SK-N-SH treated with all-trans-retinoic acid at 6 μM for 48 hours (cell line): ENCODE results near the gene CATSPER4.

ENCODE experiments used
- ATAC-seq: fragments of 200-7000 bp; cut with Tn5 transposase; 3 replicates; pipeline ENCODE4 v1.9.1; 2020; ENCODE audit warnings: mild to moderate bottlenecking, moderate library complexity
- ARNTL ChIP-seq: fragments of 450-650 bp; formaldehyde crosslinking; IDR thresholded peaks from 2 replicates; pipeline ENCODE4 v1.5.0; 2020; ENCODE audit warnings: low read depth, mild to moderate bottlenecking, moderate library complexity, borderline replicate concordance
- CSDC2 ChIP-seq: fragments of 250-450 bp; sonication (Bioruptor Pico); IDR thresholded peaks from 2 replicates; pipeline ENCODE4 v1.5.0; 2020; ENCODE audit warnings: mild to moderate bottlenecking, moderate library complexity
- CSRNP3 ChIP-seq: fragments of 250-450 bp; sonication (Bioruptor Pico); IDR thresholded peaks from 2 replicates; pipeline ENCODE4 v1.5.1; 2021; ENCODE audit warnings: mild to moderate bottlenecking, moderate library complexity
- ESRRG ChIP-seq: fragments of 250-450 bp; sonication (Bioruptor Pico); IDR thresholded peaks from 2 replicates; pipeline ENCODE4 v1.6.1; 2021; ENCODE audit warnings: mild to moderate bottlenecking
- GLIS3 ChIP-seq: fragments of 250-450 bp; sonication (Bioruptor Pico); IDR thresholded peaks from 2 replicates; pipeline ENCODE4 v1.5.0; 2020; ENCODE audit warnings: mild to moderate bottlenecking, moderate library complexity
- ISL1 ChIP-seq: fragments of 250-450 bp; sonication (Bioruptor Pico); IDR thresholded peaks from 2 replicates; pipeline ENCODE4 v2.1.2; 2022; ENCODE audit warnings: mild to moderate bottlenecking, moderate library complexity
- OSR1 ChIP-seq: fragments of 250-450 bp; sonication (Bioruptor Pico); IDR thresholded peaks from 2 replicates; pipeline ENCODE4 v1.8.0; 2022; ENCODE audit warnings: moderate library complexity, mild to moderate bottlenecking, inconsistent platforms
- PATZ1 ChIP-seq: fragments of 250-450 bp; sonication (Bioruptor Pico); IDR thresholded peaks from 2 replicates; pipeline ENCODE4 v1.8.0; 2020; ENCODE audit warnings: mild to moderate bottlenecking, moderate library complexity, borderline replicate concordance
- POU6F1 ChIP-seq: fragments of 250-450 bp; sonication (Bioruptor Pico); IDR thresholded peaks from 2 replicates; pipeline ENCODE4 v1.8.0; 2021; ENCODE audit warnings: low read depth, mild to moderate bottlenecking, moderate library complexity, borderline replicate concordance
- PPARA ChIP-seq: fragments of 250-450 bp; sonication (Bioruptor Pico); IDR thresholded peaks from 2 replicates; pipeline ENCODE4 v1.5.0; 2020; ENCODE audit warnings: mild to moderate bottlenecking, borderline replicate concordance
- RARB ChIP-seq: fragments of 250-450 bp; sonication (Bioruptor Pico); IDR thresholded peaks from 2 replicates; pipeline ENCODE4 v1.8.0; 2021; ENCODE audit warnings: mild to moderate bottlenecking, moderate library complexity
- SNAI2 ChIP-seq: fragments of 250-450 bp; sonication (Bioruptor Pico); IDR thresholded peaks from 2 replicates; pipeline ENCODE4 v1.5.0; 2020; ENCODE audit warnings: mild to moderate bottlenecking, moderate library complexity
- TOX ChIP-seq: fragments of 250-450 bp; sonication (Bioruptor Pico); IDR thresholded peaks from 2 replicates; pipeline ENCODE4 v1.8.0; 2021; ENCODE audit warnings: mild to moderate bottlenecking, moderate library complexity, borderline replicate concordance
- TSHZ2 ChIP-seq: fragments of 250-450 bp; sonication (Bioruptor Pico); IDR thresholded peaks from 2 replicates; pipeline ENCODE4 v1.5.0; 2020; ENCODE audit warnings: mild to moderate bottlenecking, moderate library complexity
- ZC3H10 ChIP-seq: fragments of 250-450 bp; sonication (Bioruptor Pico); IDR thresholded peaks from 2 replicates; pipeline ENCODE4 v1.5.1; 2021; ENCODE audit warnings: mild to moderate bottlenecking, moderate library complexity
- ZFP3 ChIP-seq: fragments of 250-450 bp; sonication (Bioruptor Pico); IDR thresholded peaks from 2 replicates; pipeline ENCODE4 v1.5.0; 2020; ENCODE audit warnings: mild to moderate bottlenecking, moderate library complexity
- ZFP30 ChIP-seq: fragments of 450-650 bp; formaldehyde crosslinking; IDR thresholded peaks from 2 replicates; pipeline ENCODE4 v1.5.0; 2022; ENCODE audit warnings: mild to moderate bottlenecking, moderate library complexity
- ZNF565 ChIP-seq: fragments of 450-650 bp; formaldehyde crosslinking; conservative IDR thresholded peaks from 2 replicates; pipeline ENCODE4 v1.5.0; 2020; ENCODE audit warnings: low read depth, mild to moderate bottlenecking, moderate library complexity
- ZNF70 ChIP-seq: fragments of 450-650 bp; formaldehyde crosslinking; IDR thresholded peaks from 2 replicates; pipeline ENCODE4 v1.5.0; 2020; ENCODE audit warnings: mild to moderate bottlenecking, moderate library complexity
- ZNF8 ChIP-seq: fragments of 450-650 bp; formaldehyde crosslinking; IDR thresholded peaks from 2 replicates; pipeline ENCODE4 v1.5.0; 2020; ENCODE audit warnings: mild to moderate bottlenecking, moderate library complexity
- TF ChIP-seq, protein P1 (sequence below): fragments of 250-450 bp; sonication (Bioruptor Pico); IDR thresholded peaks from 2 replicates; pipeline ENCODE4 v1.5.1; 2020; ENCODE audit warnings: low read depth, mild to moderate bottlenecking, moderate library complexity

Gene CATSPER4

GRCh38 chr1:26213335-26213905, 23.0 kb downstream of the CATSPER4 start:
- TF ChIP-seq PATZ1 (no peak), ZNF70 (CRISPR knock-in tag) (no peak), RARB (CRISPR knock-in tag) (no peak), OSR1 (no peak), CSRNP3 (CRISPR knock-in tag) (no peak), TSHZ2 (CRISPR knock-in tag) (no peak), ZC3H10 (CRISPR knock-in tag) (no peak), ZNF8 (CRISPR knock-in tag) (no peak), ZFP3 (CRISPR knock-in tag) (no peak), TOX (CRISPR knock-in tag) (no peak), POU6F1 (no peak), ZNF565 (CRISPR knock-in tag) (no peak), ZFP30 (CRISPR knock-in tag) (no peak), ISL1 (no peak)
- TF ChIP-seq, protein P1, sequence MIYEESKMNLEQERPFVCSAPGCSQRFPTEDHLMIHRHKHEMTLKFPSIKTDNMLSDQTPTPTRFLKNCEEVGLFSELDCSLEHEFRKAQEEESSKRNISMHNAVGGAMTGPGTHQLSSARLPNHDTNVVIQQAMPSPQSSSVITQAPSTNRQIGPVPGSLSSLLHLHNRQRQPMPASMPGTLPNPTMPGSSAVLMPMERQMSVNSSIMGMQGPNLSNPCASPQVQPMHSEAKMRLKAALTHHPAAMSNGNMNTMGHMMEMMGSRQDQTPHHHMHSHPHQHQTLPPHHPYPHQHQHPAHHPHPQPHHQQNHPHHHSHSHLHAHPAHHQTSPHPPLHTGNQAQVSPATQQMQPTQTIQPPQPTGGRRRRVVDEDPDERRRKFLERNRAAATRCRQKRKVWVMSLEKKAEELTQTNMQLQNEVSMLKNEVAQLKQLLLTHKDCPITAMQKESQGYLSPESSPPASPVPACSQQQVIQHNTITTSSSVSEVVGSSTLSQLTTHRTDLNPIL (CRISPR knock-in tag), result no peak
- ATAC-seq, result no peak

DNA sequence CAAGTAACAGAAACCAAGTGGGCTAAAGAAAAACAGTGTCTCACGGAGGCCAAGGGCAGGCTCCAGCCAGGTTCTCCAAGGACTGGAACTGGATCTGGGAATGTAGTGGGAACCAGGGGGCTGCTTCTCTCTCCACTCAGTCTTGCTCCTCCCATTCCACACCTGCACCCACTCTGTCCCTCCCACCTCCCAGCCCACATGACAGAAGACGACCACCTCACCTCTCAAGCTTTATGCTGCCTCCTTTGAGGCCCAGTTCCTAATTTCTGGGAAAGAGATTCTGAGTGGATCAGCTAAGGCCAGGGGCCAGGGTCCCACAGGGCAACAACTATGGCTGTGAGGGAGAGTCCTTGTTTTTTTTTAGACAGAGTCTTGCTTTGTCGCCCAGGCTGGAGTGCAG, 24.8 kb downstream of the CATSPER4 start:
- no peak for ATAC-seq

DNA sequence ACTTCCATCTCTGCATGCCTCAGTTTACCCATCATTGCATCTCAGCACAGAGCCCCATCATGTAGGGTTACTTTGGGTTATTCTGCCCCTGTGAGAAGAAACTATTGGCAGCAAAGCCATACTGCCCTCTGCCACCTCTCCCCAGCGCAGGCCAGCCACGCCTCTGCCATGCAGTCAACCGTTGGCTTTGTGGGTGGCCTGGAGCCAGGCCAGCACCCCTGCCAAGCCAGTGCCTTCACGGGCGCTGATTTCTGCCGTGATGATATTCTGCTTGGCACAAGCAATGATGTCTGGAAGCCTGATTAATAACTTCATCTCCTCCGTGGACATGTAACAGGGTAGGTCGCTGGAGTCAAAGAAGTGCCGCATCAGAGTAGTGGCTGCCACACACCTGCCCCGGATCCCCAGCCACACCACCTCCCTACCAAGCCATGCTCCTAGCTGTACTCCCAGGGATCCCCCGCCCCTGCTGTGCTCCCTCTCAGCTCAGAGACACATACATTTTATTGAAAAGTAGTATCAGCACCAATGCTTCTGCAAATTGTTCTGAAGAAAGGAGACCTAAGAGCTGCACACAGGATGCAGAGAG, 28.6 kb downstream of the CATSPER4 start:
- TF ChIP-seq GLIS3 (no peak), SNAI2 (CRISPR knock-in tag) (no peak), PPARA (CRISPR knock-in tag) (no peak), CSDC2 (no peak), ZNF8 (CRISPR knock-in tag) (no peak), RARB (CRISPR knock-in tag) (no peak), ZNF70 (CRISPR knock-in tag) (no peak), ISL1 (no peak)
- TF ChIP-seq, protein P1 (CRISPR knock-in tag), result no peak
- no peak for ATAC-seq

More for the DNA sequence above, 24.8 kb downstream of the CATSPER4 start:
- TF ChIP-seq ZFP30 (CRISPR knock-in tag) (no peak), GLIS3 (no peak), ZC3H10 (CRISPR knock-in tag) (no peak), ARNTL (CRISPR knock-in tag) (no peak), ZNF565 (CRISPR knock-in tag) (no peak), OSR1 (no peak), ZNF70 (CRISPR knock-in tag) (no peak), ESRRG (no peak), SNAI2 (CRISPR knock-in tag) (no peak)
- TF ChIP-seq, protein P1 (CRISPR knock-in tag), result no peak
